Epidermal melanocyte (primary cell): ENCODE data around the gene GLIS1.

Experiments
- DNase-seq: peaks from one replicate; pipeline ENCODE4 v3.0.0; 2011; ENCODE audit warnings: low spot score; ENCODE audit not compliant: insufficient read length

The GLIS1 gene

GRCh38 chr1:53550201-53550741 lies 188.7 kb downstream of the GLIS1 start:
- no peak for DNase-seq

GRCh38 chr1:53549781-53550180 lies 189.2 kb downstream of the GLIS1 start:
- DNase-seq: no peak

GRCh38 chr1:53549287-53549686 lies 189.7 kb downstream of the GLIS1 start:
- no peak for DNase-seq

- DNase-seq: no peak
Observed at GRCh38 chr1:53548031-53548491, 190.9 kb downstream of the GLIS1 start.

- no peak for DNase-seq
Observed at GRCh38 chr1:53547231-53547790, 191.7 kb downstream of the GLIS1 start.

GRCh38 chr1:53546409-53547155 lies 192.4 kb downstream of the GLIS1 start:
- no peak for DNase-seq

- DNase-seq: no peak
Observed at GRCh38 chr1:53545663-53546408, 193.1 kb downstream of the GLIS1 start.

GRCh38 chr1:53544728-53545515 lies 194.0 kb downstream of the GLIS1 start:
- DNase-seq: no peak

GRCh38 chr1:53543778-53544695 lies 194.9 kb downstream of the GLIS1 start:
- no peak for DNase-seq

- DNase-seq: no peak
Observed at GRCh38 chr1:53543130-53543777, 195.7 kb downstream of the GLIS1 start.

GRCh38 chr1:53542551-53542950 lies 196.4 kb downstream of the GLIS1 start:
- no peak for DNase-seq

- no peak for DNase-seq
Observed at GRCh38 chr1:53541761-53542550, 197.0 kb downstream of the GLIS1 start.

- no peak for DNase-seq
Observed at GRCh38 chr1:53541263-53541625, 197.7 kb downstream of the GLIS1 start.

- DNase-seq: no peak
Observed at GRCh38 chr1:53540604-53541262, 198.2 kb downstream of the GLIS1 start.

- DNase-seq: no peak
Observed at GRCh38 chr1:53539711-53540603, 199.0 kb downstream of the GLIS1 start.

- DNase-seq: no peak
Observed at GRCh38 chr1:53539226-53539625, 199.7 kb downstream of the GLIS1 start.

GRCh38 chr1:53536606-53537005 lies 202.4 kb downstream of the GLIS1 start:
- DNase-seq: no peak
